Activated CD8-positive, alpha-beta memory T cell treated with anti-CD3 and anti-CD28 coated beads, Interleukin-2, amount 50 U/mL, for 4 hours (primary cell): ENCODE results near the gene ZNF318.
"Not testable (repeated sequence)": the region's sequence is repeated elsewhere in the genome, so short reads cannot be mapped to it uniquely, and the experiment has no call there.

ENCODE experiments used
- DNase-seq: peaks from one replicate; pipeline ENCODE4 v3.0.0-alpha.2; 2020

The ZNF318 gene

GRCh38 chr6:43380858-43381257 lies 11.4 kb upstream of the ZNF318 start:
- DNase-seq: not testable (repeated sequence)

- DNase-seq: no peak
Measured at GRCh38 chr6:43378631-43379030, 9.2 kb upstream of the ZNF318 start.

GRCh38 chr6:43377710-43378229 lies 8.3 kb upstream of the ZNF318 start:
- DNase-seq: no peak

- DNase-seq: no peak
Measured at GRCh38 chr6:43376551-43376981, 7.1 kb upstream of the ZNF318 start.

- no peak for DNase-seq
Measured at GRCh38 chr6:43375693-43376092, 6.2 kb upstream of the ZNF318 start.

GRCh38 chr6:43373252-43373875 lies 3.9 kb upstream of the ZNF318 start:
- DNase-seq: no peak

- not testable (repeated sequence) for DNase-seq
Measured at GRCh38 chr6:43370003-43370580, 645 bp upstream of the ZNF318 start.

GRCh38 chr6:43368259-43369160 lies 937 bp downstream of the ZNF318 start:
- DNase-seq: peak; percentile 23

GRCh38 chr6:43367245-43367984 lies 2.0 kb downstream of the ZNF318 start:
- no peak for DNase-seq

GRCh38 chr6:43361269-43361668 lies 8.2 kb downstream of the ZNF318 start:
- DNase-seq: no peak

GRCh38 chr6:43359831-43360230 lies 9.6 kb downstream of the ZNF318 start:
- DNase-seq: no peak

GRCh38 chr6:43359381-43359780 lies 10.1 kb downstream of the ZNF318 start:
- no peak for DNase-seq

GRCh38 chr6:43355862-43356590 lies 13.4 kb downstream of the ZNF318 start:
- no peak for DNase-seq

GRCh38 chr6:43351951-43352350 lies 17.5 kb downstream of the ZNF318 start:
- not testable (repeated sequence) for DNase-seq

- DNase-seq: no peak
Measured at GRCh38 chr6:43347444-43347843, 22.0 kb downstream of the ZNF318 start.

GRCh38 chr6:43347021-43347420 lies 22.4 kb downstream of the ZNF318 start:
- no peak for DNase-seq

GRCh38 chr6:43346243-43346642 lies 23.2 kb downstream of the ZNF318 start:
- not testable (repeated sequence) for DNase-seq

- no peak for DNase-seq
Measured at GRCh38 chr6:43339168-43339567, 30.3 kb downstream of the ZNF318 start.

- no peak for DNase-seq
Measured at GRCh38 chr6:43338243-43338642, 31.2 kb downstream of the ZNF318 start.

GRCh38 chr6:43336382-43336781 lies 33.1 kb downstream of the ZNF318 start:
- no peak for DNase-seq

- no peak for DNase-seq
Measured at GRCh38 chr6:43335469-43335868, 34.0 kb downstream of the ZNF318 start.

GRCh38 chr6:43334466-43335095 lies 34.9 kb downstream of the ZNF318 start:
- no peak for DNase-seq
